ENCODE results near the gene DNAJB11.

The DNAJB11 gene

DNA sequence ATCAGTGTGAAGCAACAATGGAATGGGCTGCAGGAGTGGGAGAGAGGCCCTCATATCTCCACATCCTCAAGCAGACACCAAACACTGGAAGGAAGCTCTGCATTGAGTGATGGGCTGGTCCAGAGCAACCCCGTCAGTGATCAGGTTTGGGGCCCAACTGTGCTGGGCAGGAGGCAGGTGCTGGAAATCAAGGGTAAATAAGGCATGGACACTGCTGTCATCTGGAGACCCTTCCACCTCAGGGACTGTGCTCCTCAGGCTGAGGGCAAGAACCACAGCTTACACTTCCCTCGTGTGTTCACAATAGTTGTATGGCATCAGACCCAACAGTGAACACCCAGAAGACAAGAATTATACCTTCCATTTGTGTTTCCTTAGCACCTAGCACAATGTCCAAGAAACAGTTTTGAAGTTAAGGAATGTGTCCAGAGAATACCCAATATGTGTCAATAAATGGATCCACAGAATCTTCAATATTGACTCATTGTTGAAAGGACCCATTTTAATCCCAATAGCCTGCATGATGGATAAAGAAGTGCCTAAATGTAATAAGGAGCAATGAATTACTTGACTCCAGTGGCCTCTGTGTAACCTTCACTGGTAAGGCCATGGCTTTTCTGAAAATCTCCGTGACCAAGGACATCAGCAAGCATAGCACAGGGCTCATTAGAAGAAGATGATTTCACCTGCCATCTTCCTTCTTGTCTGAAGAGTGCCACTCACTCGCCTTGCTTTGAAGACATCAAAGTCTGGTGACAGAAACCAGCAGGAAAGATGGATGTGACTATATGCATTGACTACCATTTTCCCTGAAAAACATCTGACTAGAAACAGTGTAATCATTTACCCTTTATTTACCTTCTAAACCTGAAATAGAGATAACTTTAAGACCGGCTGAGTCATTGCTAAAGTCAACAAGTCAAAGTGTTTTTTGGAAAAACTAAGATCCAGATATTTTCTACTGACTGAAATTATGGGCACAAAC lies 35.3 kb downstream of the DNAJB11 start:
- no peak for ATAC-seq (ENCODE audit: insufficient read depth, low read depth)
- Histone ChIP-seq H3K4me1 (ENCODE audit: insufficient read depth, low read length) (no peaks in the 10 kb centered on the region), H3K4me2 (ENCODE audit: insufficient read depth, low read length) (no peak overlapping the region), H3K27ac (ENCODE audit: low read length) (no peak overlapping the region), H3K27me3 (ENCODE audit: insufficient read depth, low read length, poor library complexity) (peaks cover 3% of the 10 kb centered on the region), H3K4me3 (ENCODE audit: low read depth in 1 of 2, low read length in 2 of 2) (no peak overlapping the region), H3K9ac (ENCODE audit: low read depth, low read length) (no peak overlapping the region), H3K79me2 (ENCODE audit: insufficient read depth, low read length) (no peaks in the 10 kb centered on the region), H4K20me1 (ENCODE audit: insufficient read depth, low read length) (no peaks in the 10 kb centered on the region), H2AFZ (ENCODE audit: low read depth, low read length) (no peak overlapping the region), H3K36me3 (ENCODE audit: insufficient read depth, low read length) (no peaks in the 10 kb centered on the region), H3K9me3 (ENCODE audit: insufficient read depth, low read length, severe bottlenecking) (no peaks in the 10 kb centered on the region)
- TF ChIP-seq, protein P1, sequence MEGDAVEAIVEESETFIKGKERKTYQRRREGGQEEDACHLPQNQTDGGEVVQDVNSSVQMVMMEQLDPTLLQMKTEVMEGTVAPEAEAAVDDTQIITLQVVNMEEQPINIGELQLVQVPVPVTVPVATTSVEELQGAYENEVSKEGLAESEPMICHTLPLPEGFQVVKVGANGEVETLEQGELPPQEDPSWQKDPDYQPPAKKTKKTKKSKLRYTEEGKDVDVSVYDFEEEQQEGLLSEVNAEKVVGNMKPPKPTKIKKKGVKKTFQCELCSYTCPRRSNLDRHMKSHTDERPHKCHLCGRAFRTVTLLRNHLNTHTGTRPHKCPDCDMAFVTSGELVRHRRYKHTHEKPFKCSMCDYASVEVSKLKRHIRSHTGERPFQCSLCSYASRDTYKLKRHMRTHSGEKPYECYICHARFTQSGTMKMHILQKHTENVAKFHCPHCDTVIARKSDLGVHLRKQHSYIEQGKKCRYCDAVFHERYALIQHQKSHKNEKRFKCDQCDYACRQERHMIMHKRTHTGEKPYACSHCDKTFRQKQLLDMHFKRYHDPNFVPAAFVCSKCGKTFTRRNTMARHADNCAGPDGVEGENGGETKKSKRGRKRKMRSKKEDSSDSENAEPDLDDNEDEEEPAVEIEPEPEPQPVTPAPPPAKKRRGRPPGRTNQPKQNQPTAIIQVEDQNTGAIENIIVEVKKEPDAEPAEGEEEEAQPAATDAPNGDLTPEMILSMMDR (IDR thresholded peaks at IDR 0.05; ENCODE audit: borderline replicate concordance, extremely low read depth, low read length, poor library complexity, severe bottlenecking): no peak
- no peak for TF ChIP-seq EZH2 (IDR thresholded peaks at IDR 0.05; ENCODE audit: borderline replicate concordance, low read depth, low read length, severe bottlenecking)
- no peak for DNase-seq

GRCh38 chr3:186608624-186609215 lies 38.2 kb downstream of the DNAJB11 start:
- H3K4me1 ChIP-seq (ENCODE audit: insufficient read depth, low read length): no peaks in the 10 kb centered on the region
- no peaks in the 10 kb centered on the region for H3K36me3 ChIP-seq (ENCODE audit: insufficient read depth, low read length)

GRCh38 chr3:186609247-186609868 lies 38.8 kb downstream of the DNAJB11 start:
- H3K9ac ChIP-seq (ENCODE audit: low read depth, low read length): no peak overlapping the region
- no peak overlapping the region for H3K4me3 ChIP-seq (ENCODE audit: low read depth in 1 of 2, low read length in 2 of 2)
- H3K79me2 ChIP-seq (ENCODE audit: insufficient read depth, low read length): no peaks in the 10 kb centered on the region
- H3K9me3 ChIP-seq (ENCODE audit: insufficient read depth, low read length, severe bottlenecking): no peaks in the 10 kb centered on the region
- peaks cover 25% of the 10 kb centered on the region for H3K27me3 ChIP-seq (ENCODE audit: insufficient read depth, low read length, poor library complexity)
- no peak overlapping the region for H3K4me2 ChIP-seq (ENCODE audit: insufficient read depth, low read length)
- ATAC-seq (ENCODE audit: insufficient read depth, low read depth): no peak
- H4K20me1 ChIP-seq (ENCODE audit: insufficient read depth, low read length): no peaks in the 10 kb centered on the region
- H3K36me3 ChIP-seq (ENCODE audit: insufficient read depth, low read length): no peaks in the 10 kb centered on the region
- peaks cover 3% of the 10 kb centered on the region for H3K4me1 ChIP-seq (ENCODE audit: insufficient read depth, low read length)
- TF ChIP-seq EZH2 (IDR thresholded peaks at IDR 0.05; ENCODE audit: borderline replicate concordance, low read depth, low read length, severe bottlenecking): no peak
- TF ChIP-seq, protein P1 (IDR thresholded peaks at IDR 0.05; ENCODE audit: borderline replicate concordance, extremely low read depth, low read length, poor library complexity, severe bottlenecking): no peak
- no peak overlapping the region for H2AFZ ChIP-seq (ENCODE audit: low read depth, low read length)
- DNase-seq: no peak
- H3K27ac ChIP-seq (ENCODE audit: low read length): no peak overlapping the region

More at GRCh38 chr3:186608624-186609215, 38.2 kb downstream of the DNAJB11 start:
- Histone ChIP-seq H3K27me3 (ENCODE audit: insufficient read depth, low read length, poor library complexity) (peaks cover 19% of the 10 kb centered on the region), H3K4me3 (ENCODE audit: low read depth in 1 of 2, low read length in 2 of 2) (no peak overlapping the region), H4K20me1 (ENCODE audit: insufficient read depth, low read length) (no peaks in the 10 kb centered on the region), H3K9ac (ENCODE audit: low read depth, low read length) (no peak overlapping the region), H3K9me3 (ENCODE audit: insufficient read depth, low read length, severe bottlenecking) (no peaks in the 10 kb centered on the region), H2AFZ (ENCODE audit: low read depth, low read length) (no peak overlapping the region), H3K4me2 (ENCODE audit: insufficient read depth, low read length) (no peak overlapping the region), H3K27ac (ENCODE audit: low read length) (no peak overlapping the region), H3K79me2 (ENCODE audit: insufficient read depth, low read length) (no peaks in the 10 kb centered on the region)
- no peak for TF ChIP-seq EZH2 (IDR thresholded peaks at IDR 0.05; ENCODE audit: borderline replicate concordance, low read depth, low read length, severe bottlenecking)
- TF ChIP-seq, protein P1 (IDR thresholded peaks at IDR 0.05; ENCODE audit: borderline replicate concordance, extremely low read depth, low read length, poor library complexity, severe bottlenecking): no peak
- DNase-seq (no peak), ATAC-seq (ENCODE audit: insufficient read depth, low read depth) (no peak)
